Effector memory CD4-positive, alpha-beta T cell (primary cell): Measurements from ENCODE around the gene RGS7.
"Not testable (repeated sequence)": the region's sequence is repeated elsewhere in the genome, so short reads cannot be mapped to it uniquely, and the experiment has no call there.

Experiments
- DNase-seq, 3 donors: peaks; one replicate each; pipeline ENCODE4 v3.0.0-alpha.2; 2020
- H3K27ac ChIP-seq: 2 replicates; pipeline ENCODE4 v1.7.0; 2013; ENCODE audit warnings: mild to moderate bottlenecking, low read length, moderate library complexity; ENCODE audit not compliant: insufficient read depth, poor library complexity, severe bottlenecking
- H3K27me3 ChIP-seq: replicated peaks from 2 replicates; pipeline ENCODE4 v1.7.0; 2013; ENCODE audit warnings: mild to moderate bottlenecking, low read length; ENCODE audit not compliant: insufficient read depth, control insufficient read depth, poor library complexity, severe bottlenecking
- H3K36me3 ChIP-seq: 2 replicates; pipeline ENCODE4 v1.7.0; 2013; ENCODE audit warnings: mild to moderate bottlenecking, low read length, moderate library complexity; ENCODE audit not compliant: control insufficient read depth, insufficient read depth
- H3K4me1 ChIP-seq: 2 replicates; pipeline ENCODE4 v1.7.0; 2013; ENCODE audit warnings: low read length, mild to moderate bottlenecking; ENCODE audit not compliant: control insufficient read depth, insufficient read depth, poor library complexity, severe bottlenecking
- H3K4me3 ChIP-seq: 2 replicates; pipeline ENCODE4 v1.7.0; 2013; ENCODE audit warnings: low read length, low read depth, mild to moderate bottlenecking; ENCODE audit not compliant: insufficient read depth, poor library complexity, severe bottlenecking
- H3K9me3 ChIP-seq: 2 replicates; pipeline ENCODE4 v1.7.0; 2013; ENCODE audit warnings: mild to moderate bottlenecking, low read length, moderate library complexity; ENCODE audit not compliant: control insufficient read depth

RGS7 gene

GRCh38 chr1:240991230-240991629 lies 365.8 kb downstream of the RGS7 start:
- Histone ChIP-seq H3K36me3 (no peaks in the 10 kb centered on the region), H3K27ac (no peak overlapping the region), H3K27me3 (no peaks in the 10 kb centered on the region), H3K4me3 (no peak overlapping the region), H3K4me1 (no peaks in the 10 kb centered on the region), H3K9me3 (no peaks in the 10 kb centered on the region)
- no peak for DNase-seq

- Histone ChIP-seq H3K9me3 (no peaks in the 10 kb centered on the region), H3K4me3 (no peak overlapping the region)
- no peak for DNase-seq
Measured at GRCh38 chr1:240987928-240988327, 369.1 kb downstream of the RGS7 start.

GRCh38 chr1:240985081-240985480 lies 371.9 kb downstream of the RGS7 start:
- Histone ChIP-seq H3K36me3 (no peaks in the 10 kb centered on the region), H3K27ac (no peak overlapping the region), H3K4me1 (no peaks in the 10 kb centered on the region), H3K9me3 (no peaks in the 10 kb centered on the region), H3K4me3 (no peak overlapping the region), H3K27me3 (no peaks in the 10 kb centered on the region)
- no peak for DNase-seq

More at GRCh38 chr1:240987928-240988327, 369.1 kb downstream of the RGS7 start:
- H3K4me1 ChIP-seq, result no peaks in the 10 kb centered on the region
- H3K27ac ChIP-seq, result no peak overlapping the region
- H3K27me3 ChIP-seq, result no peaks in the 10 kb centered on the region
- H3K36me3 ChIP-seq, result no peaks in the 10 kb centered on the region

GRCh38 chr1:240980342-240980741 lies 376.7 kb downstream of the RGS7 start:
- Histone ChIP-seq H3K9me3 (no peaks in the 10 kb centered on the region), H3K4me3 (no peak overlapping the region), H3K27me3 (no peaks in the 10 kb centered on the region), H3K4me1 (no peaks in the 10 kb centered on the region), H3K36me3 (no peaks in the 10 kb centered on the region), H3K27ac (no peak overlapping the region)
- DNase-seq, result no peak

- H3K9me3 ChIP-seq, result no peaks in the 10 kb centered on the region
- H3K36me3 ChIP-seq, result no peaks in the 10 kb centered on the region
- DNase-seq, result no peak
- no peak overlapping the region for H3K4me3 ChIP-seq
- no peak overlapping the region for H3K27ac ChIP-seq
- H3K4me1 ChIP-seq, result no peaks in the 10 kb centered on the region
- no peaks in the 10 kb centered on the region for H3K27me3 ChIP-seq
Measured at GRCh38 chr1:240976685-240977084, 380.3 kb downstream of the RGS7 start.

- no peaks in the 10 kb centered on the region for H3K27me3 ChIP-seq
- H3K4me1 ChIP-seq, result no peaks in the 10 kb centered on the region
- no peak for DNase-seq
- no peak overlapping the region for H3K27ac ChIP-seq
- H3K4me3 ChIP-seq, result no peak overlapping the region
- H3K9me3 ChIP-seq, result no peaks in the 10 kb centered on the region
- no peaks in the 10 kb centered on the region for H3K36me3 ChIP-seq
Measured at GRCh38 chr1:240973875-240974274, 383.1 kb downstream of the RGS7 start.

- H3K36me3 ChIP-seq, H3K27ac ChIP-seq, H3K4me3 ChIP-seq, H3K9me3 ChIP-seq, H3K27me3 ChIP-seq, H3K4me1 ChIP-seq, DNase-seq: not testable (repeated sequence)
Measured at GRCh38 chr1:240972059-240972458, 384.9 kb downstream of the RGS7 start.

- no peaks in the 10 kb centered on the region for H3K36me3 ChIP-seq
- no peaks in the 10 kb centered on the region for H3K4me1 ChIP-seq
- no peaks in the 10 kb centered on the region for H3K27me3 ChIP-seq
- no peak overlapping the region for H3K27ac ChIP-seq
- no peak overlapping the region for H3K4me3 ChIP-seq
- no peak for DNase-seq
- H3K9me3 ChIP-seq, result no peaks in the 10 kb centered on the region
Measured at GRCh38 chr1:240970253-240970652, 386.8 kb downstream of the RGS7 start.

GRCh38 chr1:240968864-240969263 lies 388.1 kb downstream of the RGS7 start:
- no peak for DNase-seq
- H3K9me3 ChIP-seq, result no peaks in the 10 kb centered on the region
- no peak overlapping the region for H3K27ac ChIP-seq
- H3K36me3 ChIP-seq, result no peaks in the 10 kb centered on the region
- H3K27me3 ChIP-seq, result no peaks in the 10 kb centered on the region
- H3K4me3 ChIP-seq, result no peak overlapping the region
- H3K4me1 ChIP-seq, result no peaks in the 10 kb centered on the region

- H3K4me3 ChIP-seq, result no peak overlapping the region
- no peaks in the 10 kb centered on the region for H3K9me3 ChIP-seq
- H3K27me3 ChIP-seq, result no peaks in the 10 kb centered on the region
- H3K36me3 ChIP-seq, result no peaks in the 10 kb centered on the region
- DNase-seq, result no peak
- H3K27ac ChIP-seq, result no peak overlapping the region
- no peaks in the 10 kb centered on the region for H3K4me1 ChIP-seq
Measured at GRCh38 chr1:240967070-240967724, 389.8 kb downstream of the RGS7 start.
